RPMI7951 (cell line): Measurements from ENCODE around the gene HTR7. TPM values are rescaled to one million over a fixed set of nuclear protein-coding genes. Genes with fewer than 3 reads are reported as not detected.

Experiments used
- DNase-seq: peaks from one replicate; pipeline ENCODE4 v3.0.0-alpha.2; 2012; ENCODE audit warnings: low read depth
- total RNA-seq: library from RNA; depleted of rRNA; stranded (reverse); fragments of >200 nt; shearing (Covaris generic); gene quantifications from 2 replicates; pipeline ENCODE4 v1.2.3, GENCODE V29; 2014; rRNA removed

The HTR7 gene
- total RNA-seq, 1 experiment from 2014 or later = 6.8 TPM

GRCh38 chr10:90740265-90740664 lies 117.6 kb downstream of the HTR7 start:
- DNase-seq = no peak

GRCh38 chr10:90738885-90739284 lies 119.0 kb downstream of the HTR7 start:
- no peak for DNase-seq

- no peak for DNase-seq
Measured at GRCh38 chr10:90734415-90734814, 123.4 kb downstream of the HTR7 start.

- no peak for DNase-seq
Measured at GRCh38 chr10:90732581-90732980, 125.3 kb downstream of the HTR7 start.

GRCh38 chr10:90723416-90724068 lies 134.3 kb downstream of the HTR7 start:
- DNase-seq = peak; percentile 8

GRCh38 chr10:90722832-90723231 lies 135.0 kb downstream of the HTR7 start:
- no peak for DNase-seq

GRCh38 chr10:90718182-90718581 lies 139.7 kb downstream of the HTR7 start:
- peak; percentile 29 for DNase-seq

GRCh38 chr10:90712529-90712928 lies 145.3 kb downstream of the HTR7 start:
- DNase-seq = no peak

GRCh38 chr10:90709727-90710126 lies 148.1 kb downstream of the HTR7 start:
- no peak for DNase-seq

- no peak for DNase-seq
Measured at GRCh38 chr10:90707657-90708056, 150.2 kb downstream of the HTR7 start.

GRCh38 chr10:90701428-90701827 lies 156.4 kb downstream of the HTR7 start:
- DNase-seq = no peak

GRCh38 chr10:90695915-90696676 lies 161.7 kb downstream of the HTR7 start:
- no peak for DNase-seq

Other genes starting within 250 kb of the HTR7 start
- 85.4 and 97.6 TPM in 2 replicates for gene RPP30, start 13.9 kb upstream of the HTR7 start, total RNA-seq
- 0.29 and 0.36 TPM in 2 replicates for gene ANKRD1, start 63.0 kb upstream of the HTR7 start, total RNA-seq